ENCODE measurements around the gene SNRPB2. TPM values are rescaled to one million over a fixed set of nuclear protein-coding genes. Genes with fewer than 3 reads are reported as not detected.

Gene SNRPB2
- total RNA-seq, 1 donor from 2014 or later: 51.2 TPM

DNA sequence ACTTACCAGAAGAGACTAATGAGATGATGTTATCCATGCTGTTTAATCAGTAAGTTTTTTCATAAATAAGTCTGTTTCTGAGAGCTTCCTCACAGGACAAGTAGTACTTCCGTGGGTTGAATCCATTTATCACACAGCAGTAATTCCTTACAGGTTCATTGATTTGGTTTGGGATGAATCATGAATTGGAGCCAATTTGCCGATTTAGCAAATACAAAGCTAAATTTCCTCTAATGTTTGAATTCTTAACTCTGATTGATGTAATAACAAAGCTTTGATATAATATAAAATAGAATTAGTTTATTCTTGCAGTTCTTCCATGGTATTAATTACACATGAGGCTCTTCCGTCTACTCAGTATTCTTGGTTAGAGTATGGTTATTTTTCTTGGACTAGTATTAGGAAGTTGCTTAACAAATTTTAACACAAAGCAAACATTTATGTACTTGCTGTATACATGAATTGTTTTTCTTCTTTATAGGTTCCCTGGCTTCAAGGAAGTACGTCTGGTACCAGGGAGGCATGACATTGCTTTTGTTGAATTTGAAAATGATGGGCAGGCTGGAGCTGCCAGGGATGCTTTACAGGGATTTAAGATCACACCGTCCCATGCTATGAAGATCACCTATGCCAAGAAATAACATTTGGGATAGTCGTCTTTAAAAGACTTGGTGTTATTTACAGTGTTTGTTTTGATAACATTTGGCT is 10.7 kb downstream of the SNRPB2 start:
- DNase-seq: no peak

DNA sequence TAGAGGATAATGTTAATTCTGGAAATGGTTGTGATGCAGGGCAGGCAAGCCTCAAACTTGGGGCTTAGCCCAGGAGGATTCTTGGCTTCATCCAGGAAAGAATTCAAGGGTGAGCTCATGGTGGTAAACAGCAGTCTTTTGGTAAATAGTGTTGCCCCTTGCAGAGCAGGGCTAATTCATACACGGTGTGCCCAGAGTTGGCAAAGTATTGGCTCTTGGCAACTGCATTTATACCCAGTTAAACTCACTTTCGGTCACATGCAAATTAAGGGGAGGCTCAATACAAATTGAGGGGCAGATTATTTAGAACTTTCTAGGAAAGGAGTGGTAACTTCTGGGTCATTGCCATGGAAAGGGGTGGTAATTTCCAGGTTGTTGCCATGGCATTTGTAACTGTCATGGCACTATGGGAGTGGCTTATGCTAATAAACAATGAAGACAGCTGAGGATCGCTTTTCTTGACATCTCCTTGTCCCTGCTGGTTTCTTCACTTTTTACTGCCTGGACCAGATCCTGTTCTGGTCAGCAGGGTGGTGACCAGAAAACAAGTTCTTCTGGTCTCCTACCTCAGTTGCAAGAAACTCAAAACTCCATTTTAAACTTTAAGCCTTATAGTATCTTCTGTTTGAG is 14.5 kb downstream of the SNRPB2 start:
- no peak for DNase-seq

DNA sequence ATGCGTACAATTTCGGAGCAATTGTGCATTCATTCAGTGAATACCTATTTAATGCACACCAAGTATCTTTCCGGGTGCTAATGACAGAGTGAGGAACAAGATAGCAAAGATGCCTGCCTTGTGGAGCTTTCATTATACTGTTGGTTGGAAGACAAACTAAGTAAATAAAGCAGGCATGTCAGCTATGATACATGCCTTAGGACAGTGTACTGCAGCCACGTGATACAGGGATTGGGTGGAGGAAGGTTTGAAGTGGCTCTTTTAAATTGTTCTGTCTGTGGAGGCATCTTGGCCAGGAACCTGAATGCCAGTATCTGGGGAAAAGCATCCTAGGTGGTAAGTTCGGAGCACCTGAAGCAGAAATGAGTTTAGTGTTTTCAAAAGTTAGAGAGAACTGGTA is 15.4 kb downstream of the SNRPB2 start:
- DNase-seq: no peak

DNA sequence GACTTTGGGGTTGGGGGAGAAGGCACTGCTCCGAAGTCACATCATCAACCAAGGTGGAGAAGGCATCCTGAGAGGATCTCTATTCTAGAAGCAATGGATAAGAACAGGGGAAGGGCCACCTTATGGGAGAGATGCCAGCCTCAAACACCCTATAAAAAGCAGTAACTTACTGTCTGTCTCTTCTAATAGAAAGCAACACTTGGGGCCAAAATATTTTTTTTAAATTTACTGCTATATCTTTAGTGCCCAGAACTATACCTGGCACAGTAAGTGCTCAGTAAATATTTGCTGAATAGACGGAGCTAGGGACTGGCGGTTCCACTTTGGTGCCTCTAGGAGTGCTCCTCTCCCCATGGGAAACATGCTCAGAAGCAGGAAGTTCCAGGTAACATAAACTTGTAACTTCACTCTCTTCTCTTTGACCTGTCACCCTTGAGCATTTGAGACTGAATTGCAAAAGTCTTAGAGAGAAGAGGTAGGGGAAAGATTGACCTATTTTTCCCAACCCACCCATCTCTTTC is 17.5 kb downstream of the SNRPB2 start:
- no peak for DNase-seq

DNA sequence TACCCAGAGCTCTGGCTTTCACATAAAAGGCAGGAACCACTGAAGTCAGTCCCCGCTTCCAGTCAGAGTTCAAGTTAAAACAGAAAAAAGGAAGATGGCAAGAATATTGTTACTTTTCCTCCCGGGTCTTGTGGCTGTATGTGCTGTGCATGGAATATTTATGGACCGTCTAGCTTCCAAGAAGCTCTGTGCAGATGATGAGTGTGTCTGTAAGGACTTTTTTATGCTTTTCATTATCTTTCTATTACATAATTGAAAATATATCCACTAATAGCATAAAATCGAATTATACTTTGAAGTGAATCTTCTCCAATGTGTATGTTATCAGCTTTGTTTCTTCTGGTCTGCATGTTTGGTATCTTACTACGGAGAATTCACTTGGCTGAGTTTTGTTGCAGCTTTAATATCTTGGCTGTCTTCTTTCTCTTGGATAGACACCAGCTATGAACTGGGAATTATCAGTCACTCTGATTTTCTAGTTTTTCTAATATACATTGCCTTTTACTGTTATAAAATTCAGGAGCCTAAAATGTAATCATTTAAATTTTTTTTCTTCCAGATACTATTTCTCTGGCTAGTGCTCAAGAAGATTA is 18.6 kb downstream of the SNRPB2 start, which contains the start of gene OTOR:
TSS of gene OTOR (plus strand) at position 51 of the 593 bp plus-strand sequence. CDS start at position 95, 44 bp downstream.
- DNase-seq: no peak

DNA sequence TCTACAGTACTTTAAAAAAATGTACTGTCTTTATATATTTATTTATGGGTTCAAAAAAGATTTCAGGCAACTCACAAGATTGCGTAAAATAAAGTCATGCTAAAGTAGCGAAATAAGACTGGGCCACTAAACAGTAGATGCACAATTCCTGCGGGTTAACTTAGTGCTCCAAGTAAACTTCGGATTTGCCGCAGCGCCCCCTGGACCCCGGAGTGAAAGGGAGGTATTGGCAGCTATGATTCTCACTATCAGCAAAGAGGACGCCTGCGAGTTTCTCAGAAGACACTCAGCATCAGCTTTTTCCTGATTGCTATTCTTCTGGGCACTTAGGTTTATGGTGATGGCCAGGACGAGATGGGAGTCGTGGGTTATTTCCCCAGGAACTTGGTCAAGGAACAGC is 19.7 kb downstream of the SNRPB2 start:
- DNase-seq: peak; percentile 3

DNA sequence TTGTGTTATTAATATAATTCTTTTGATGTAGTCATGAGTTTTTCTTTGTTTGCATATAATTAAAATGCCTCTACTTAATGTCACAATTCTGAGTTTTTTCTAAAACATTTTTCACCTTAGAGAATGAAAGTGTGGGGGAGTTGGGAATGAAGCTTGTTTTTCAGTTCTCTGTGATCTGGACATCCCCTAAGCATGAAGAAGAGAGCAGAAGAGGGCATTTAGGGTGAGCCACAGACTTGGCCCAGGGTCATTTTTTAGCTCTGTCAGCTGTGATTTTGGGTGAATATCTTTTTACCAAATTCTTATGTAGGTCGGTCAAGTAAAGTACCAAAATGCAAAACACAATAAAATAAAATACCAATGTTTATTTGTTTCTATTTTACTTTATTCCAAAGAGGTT is 22.3 kb downstream of the SNRPB2 start:
- no peak for DNase-seq

DNA sequence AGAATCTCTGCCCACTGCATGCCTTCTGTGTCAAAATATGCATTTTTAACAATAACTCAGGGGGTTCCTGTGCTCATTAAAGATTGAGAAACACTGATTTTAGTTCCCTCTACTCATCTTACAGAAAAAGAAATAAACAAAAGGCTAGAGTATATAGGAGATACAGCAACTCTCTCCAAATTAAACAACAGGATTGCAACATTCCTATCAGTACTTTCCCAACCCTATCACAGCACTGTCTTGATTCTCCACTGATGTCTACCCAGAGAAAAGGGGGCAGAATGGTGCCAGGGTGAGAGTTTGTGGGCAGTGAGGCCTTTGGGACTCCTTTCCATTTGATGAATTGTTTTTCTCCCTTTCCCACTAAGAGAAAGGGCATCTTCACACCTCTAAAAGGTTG is 23.1 kb downstream of the SNRPB2 start:
- no peak for DNase-seq

DNA sequence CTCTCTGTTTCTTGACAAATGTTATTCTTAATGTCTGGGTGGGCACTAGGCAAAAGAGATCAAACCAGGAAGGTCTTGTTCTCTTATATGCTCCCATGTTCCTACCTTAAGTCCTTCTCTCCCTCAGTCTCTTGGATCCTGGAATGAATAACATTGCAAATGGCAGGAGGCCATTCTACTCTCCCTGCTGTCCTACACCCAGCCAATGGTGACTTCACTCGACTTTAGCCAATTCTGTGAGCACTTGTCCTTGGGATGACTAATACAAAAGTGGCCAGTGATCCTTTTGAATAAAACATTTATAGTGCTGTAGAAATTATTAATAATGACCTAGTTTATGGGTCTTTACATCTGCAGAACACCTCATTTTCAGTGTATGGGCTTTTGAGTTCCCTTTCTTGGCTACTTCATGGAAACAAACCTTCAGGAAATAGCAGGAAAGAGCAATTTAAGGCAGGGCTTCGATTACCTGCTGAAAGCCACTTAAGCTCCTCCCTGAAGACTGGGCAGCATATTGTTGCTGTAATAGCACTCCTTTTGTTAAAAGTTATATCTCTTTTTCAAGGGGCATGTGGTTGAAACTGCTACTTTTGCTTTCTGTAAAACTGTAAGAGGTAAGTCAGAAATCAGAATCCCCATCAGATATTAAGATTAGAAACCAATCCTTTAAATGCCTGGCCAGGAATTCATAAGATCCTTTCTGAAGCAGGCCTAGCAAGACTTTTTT is 28.8 kb downstream of the SNRPB2 start:
- no peak for DNase-seq

DNA sequence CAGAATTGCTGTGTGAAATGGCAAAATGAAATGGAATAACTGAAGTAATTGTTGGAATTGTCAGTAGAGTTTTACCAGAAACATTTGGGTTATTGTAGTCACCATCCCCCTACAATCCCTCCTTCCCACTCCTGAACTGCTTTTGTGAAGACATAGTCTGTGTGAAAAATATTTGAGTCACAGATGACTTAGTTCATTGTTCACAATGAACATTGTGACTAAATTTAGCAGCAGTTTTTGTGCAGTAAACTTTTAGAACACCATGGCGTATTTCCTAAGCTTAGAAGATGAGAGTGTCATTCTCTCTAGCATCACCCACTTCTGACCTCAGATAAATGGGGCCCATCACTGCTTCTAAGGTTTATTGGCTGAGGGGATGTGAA is 29.3 kb downstream of the SNRPB2 start:
- DNase-seq: no peak

DNA sequence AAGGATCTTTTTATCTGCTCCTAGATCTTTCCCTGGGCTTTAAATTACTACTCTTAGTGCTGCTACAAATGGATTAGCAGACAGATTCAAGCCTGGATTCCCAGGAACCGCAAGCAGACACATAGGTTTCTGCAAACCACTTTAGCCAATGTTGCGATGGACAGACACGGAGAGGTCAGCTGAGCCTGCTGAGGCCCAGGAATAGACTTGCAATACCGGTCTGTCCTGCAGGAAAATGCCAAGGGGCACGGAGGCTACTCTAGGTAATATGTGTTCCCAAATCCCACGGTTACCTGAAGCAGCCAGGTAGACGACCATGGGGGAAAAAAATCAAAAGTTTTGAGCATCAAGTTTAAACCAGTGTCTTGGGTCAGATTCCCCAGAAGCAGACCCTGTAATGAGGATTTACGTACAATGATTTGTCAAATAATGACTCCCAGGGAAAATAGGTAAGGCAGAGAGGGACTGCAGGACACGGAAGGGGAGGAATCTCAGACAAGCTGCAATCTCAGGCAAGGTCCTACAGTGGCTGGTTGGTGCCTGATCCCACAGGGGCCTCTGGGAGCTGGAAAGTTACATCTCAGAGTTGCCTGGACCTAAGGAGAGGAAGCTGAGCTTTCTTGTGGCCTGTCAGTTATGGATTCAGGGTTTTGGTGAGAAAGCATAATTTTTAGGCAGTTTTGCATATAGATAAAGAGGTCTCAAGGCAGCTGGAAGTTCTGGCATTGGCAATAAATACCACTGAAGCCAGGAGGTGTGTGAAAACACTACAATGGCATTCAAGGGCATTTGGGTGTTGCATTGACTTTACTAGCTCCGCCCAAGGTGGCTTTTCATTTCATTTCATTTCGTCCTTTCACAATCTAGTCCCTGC is 30.8 kb downstream of the SNRPB2 start:
- DNase-seq: no peak

DNA sequence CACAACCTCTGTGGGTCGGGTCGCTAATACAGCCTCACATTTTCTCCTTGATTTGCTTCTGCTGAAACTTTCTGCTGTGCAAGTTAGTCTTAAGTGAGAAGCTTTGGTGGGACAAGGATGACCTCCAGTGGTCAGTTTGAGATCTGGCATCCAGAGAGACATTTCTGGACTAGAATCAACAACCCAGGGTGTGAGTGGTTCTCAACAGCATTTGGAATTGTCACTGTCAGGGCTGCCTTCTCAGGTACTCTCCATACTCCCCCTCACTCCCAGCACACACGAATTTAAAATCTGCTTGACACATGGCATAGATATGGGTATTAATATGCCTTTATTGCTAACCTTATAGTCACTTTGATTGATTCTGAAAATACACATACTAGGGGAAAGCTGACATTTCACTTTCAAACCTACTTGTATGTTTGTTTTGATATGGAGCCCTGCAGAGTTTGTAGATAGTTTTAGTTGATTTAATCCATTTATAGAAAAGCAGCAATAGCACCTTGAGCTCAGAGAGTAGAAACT is 31.5 kb downstream of the SNRPB2 start:
- peak; percentile 82 for DNase-seq

DNA sequence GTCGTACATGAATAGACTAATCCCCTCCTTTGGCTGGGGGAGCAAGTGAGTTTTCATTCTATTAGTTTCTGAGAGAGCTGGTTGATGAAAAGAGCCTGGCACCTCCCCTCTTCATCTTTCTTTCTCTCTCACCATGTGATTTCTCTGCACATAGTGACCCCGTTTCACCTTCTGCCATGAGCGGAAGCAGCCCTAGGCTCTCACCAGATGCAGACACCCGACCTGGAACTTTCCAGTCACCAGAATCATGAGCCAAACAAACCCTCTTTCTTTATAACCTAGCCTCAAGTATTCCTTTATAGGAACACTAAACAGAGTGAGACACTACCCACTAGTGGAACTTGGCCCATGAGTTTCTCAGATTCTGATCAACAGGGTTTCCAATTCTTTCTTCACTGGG is 34.7 kb downstream of the SNRPB2 start:
- no peak for DNase-seq

DNA sequence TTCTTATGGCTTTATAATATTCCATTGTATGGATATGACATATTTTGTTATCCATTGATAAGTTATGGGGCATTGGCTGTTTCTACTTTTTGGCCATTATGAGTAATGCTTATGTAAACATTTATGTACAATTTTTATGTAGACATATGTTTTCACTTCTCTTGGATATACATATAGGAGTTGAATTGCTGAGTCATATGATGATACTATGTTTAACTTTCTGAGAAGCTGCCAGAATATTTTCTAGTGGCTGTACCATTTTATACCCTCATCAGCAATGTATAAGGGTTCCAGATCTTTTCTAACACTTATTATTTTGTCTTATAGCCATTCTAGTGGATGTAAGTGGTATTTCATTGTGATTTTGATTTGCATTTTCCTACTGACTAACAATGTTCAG is 41.4 kb downstream of the SNRPB2 start:
- no peak for DNase-seq

DNA sequence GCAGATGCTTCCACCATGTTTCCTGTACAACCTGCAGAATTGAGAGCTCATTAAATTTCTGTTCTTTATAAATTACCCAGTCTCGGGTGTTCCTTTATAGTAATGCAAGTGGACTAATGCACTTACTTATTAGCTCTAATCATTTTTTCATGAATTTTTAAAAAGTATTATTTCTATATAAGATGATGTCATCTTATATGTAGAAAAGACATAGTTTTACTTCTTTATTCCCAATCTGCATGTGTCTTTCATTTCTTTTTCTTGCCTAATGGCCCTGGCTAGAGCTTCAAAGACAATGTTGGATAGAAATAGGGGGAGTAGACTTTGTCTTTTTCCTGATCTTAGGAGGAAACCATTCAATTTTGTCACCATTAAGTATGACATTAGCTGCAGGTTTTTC is 46.1 kb downstream of the SNRPB2 start:
- DNase-seq: no peak

DNA sequence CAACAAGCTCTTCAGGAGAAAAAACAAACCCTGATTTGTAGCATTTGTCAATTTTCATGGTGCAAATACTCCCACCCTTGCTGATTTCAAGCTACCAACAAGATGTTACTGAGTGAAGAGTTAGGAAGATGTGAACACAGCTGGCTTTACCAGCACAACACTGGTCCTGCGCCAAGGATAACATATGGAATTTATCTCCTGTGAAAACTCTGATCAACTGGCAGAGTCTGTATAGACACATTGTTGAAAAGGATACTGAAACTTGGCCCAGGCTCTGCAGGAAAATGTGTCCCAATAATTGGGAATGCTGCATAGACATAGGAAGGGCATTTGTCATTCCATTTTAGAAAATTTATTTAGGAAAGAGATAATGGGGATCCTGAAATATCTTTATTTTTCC is 47.3 kb downstream of the SNRPB2 start:
- no peak for DNase-seq

DNA sequence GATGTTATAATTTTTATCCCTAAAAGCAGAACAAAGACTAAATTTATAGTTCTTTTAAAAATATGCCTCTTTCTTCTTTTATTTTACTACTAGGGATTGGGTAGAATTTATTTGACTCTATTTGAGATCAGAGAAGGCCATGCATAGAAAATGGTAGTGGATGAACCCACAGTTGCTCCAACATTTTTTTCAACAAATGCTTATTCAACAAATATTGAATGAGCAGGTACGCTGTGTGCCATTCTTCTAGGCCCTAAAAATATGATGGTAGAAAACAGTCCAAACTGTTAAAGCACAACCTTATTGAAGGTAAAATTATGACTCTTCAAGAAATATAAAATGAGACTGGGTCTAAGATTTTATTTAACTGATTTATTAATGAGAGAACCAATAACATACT is 48.3 kb downstream of the SNRPB2 start:
- no peak for DNase-seq

DNA sequence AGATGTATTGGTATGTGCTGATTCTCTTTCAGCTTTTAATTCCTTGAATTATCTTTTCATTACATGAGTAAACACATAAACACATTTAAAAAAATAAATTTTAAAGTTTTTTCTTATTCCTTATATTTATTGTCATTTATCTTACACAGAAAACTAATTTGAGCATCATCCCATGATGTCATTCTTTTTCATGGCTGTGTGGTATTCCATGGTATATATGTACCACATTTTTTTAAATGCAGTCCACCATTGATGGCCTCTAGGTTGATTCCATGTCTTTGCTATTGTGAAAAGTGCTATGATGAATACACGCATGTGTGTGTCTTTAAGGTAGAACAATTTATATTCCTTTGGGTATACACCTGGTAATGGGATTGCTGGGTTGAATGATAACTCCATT is 51.7 kb downstream of the SNRPB2 start:
- DNase-seq: no peak

DNA sequence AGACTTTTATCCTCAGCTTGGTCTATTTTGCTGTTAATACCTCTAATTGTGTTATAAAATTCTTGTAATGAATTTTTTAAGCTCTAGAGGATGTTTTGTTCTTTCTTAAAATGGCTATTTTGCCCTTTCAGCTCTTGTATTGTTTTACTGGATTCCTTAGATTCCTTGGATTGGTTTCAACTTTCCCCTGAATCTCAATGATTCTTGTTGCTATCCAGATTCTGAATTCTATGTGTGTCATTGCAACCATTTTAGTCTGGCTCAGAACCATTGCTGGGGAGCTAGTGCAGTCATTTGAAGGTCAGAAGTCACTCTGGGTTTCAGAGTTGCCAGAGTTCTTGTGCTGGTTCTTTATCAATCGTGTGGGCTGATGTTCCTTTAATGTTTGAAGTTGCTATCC is 55.4 kb downstream of the SNRPB2 start:
- peak; percentile 37 for DNase-seq
